Measurements from ENCODE around the gene OR4K17.
"Not testable (repeated sequence)": the region's sequence is repeated elsewhere in the genome, so short reads cannot be mapped to it uniquely, and the experiment has no call there.

The OR4K17 gene

GRCh38 chr14:20164462-20164861 lies 53.9 kb downstream of the OR4K17 start:
- H3K27ac ChIP-seq (replicated peaks) = no peak overlapping the region
- no peak for DNase-seq (ENCODE audit: low read depth in 1 of 2, low spot score in 1 of 2)
- no peak for TF ChIP-seq GABPA (IDR thresholded peaks at IDR 0.05; ENCODE audit: low read depth)
- no peak for TF ChIP-seq CTCF (IDR thresholded peaks at IDR 0.05; ENCODE audit: insufficient read depth, low read length)
- TF ChIP-seq SPI1 (IDR thresholded peaks at IDR 0.05; ENCODE audit: borderline replicate concordance, low read depth) = no peak
- no peak for TF ChIP-seq REST (IDR thresholded peaks at IDR 0.05; ENCODE audit: insufficient replicate concordance, low read depth)
- no peak for TF ChIP-seq POLR2AphosphoS5 (IDR thresholded peaks at IDR 0.05; ENCODE audit: low read depth)
- H3K27me3 ChIP-seq (ENCODE audit: insufficient read depth, poor library complexity, severe bottlenecking) = no peaks in the 10 kb centered on the region
- H3K4me3 ChIP-seq (replicated peaks; ENCODE audit: insufficient read depth, low read length) = no peak overlapping the region

DNA sequence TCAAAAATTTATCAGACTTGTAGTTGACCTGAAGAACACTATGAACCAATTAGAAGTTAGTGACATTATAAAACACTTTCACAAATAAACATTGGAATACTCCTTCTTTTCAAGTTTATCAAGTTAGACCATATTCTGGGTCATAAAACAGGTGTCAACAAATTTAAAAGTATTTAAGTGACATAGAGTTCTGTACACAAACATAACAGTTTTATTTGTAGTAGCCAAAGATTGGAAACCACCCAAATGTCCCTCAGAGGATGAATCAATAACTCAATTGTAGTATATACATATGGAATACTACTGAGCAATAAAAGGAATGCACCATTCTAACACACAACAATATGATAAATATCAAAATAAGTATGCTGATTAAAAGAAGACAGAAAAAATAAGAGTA lies 56.6 kb downstream of the OR4K17 start:
- no peak overlapping the region for H3K27ac ChIP-seq (replicated peaks)
- H3K27me3 ChIP-seq (ENCODE audit: insufficient read depth, poor library complexity, severe bottlenecking) = no peaks in the 10 kb centered on the region
- no peak overlapping the region for H3K4me3 ChIP-seq (replicated peaks; ENCODE audit: insufficient read depth, low read length)
- no peak for DNase-seq (ENCODE audit: low read depth in 1 of 2, low spot score in 1 of 2)
- no peak for TF ChIP-seq CTCF (IDR thresholded peaks at IDR 0.05; ENCODE audit: insufficient read depth, low read length)
- TF ChIP-seq SPI1 (IDR thresholded peaks at IDR 0.05; ENCODE audit: borderline replicate concordance, low read depth) = no peak
- TF ChIP-seq GABPA (IDR thresholded peaks at IDR 0.05; ENCODE audit: low read depth) = no peak
- TF ChIP-seq POLR2AphosphoS5 (IDR thresholded peaks at IDR 0.05; ENCODE audit: low read depth) = no peak
- TF ChIP-seq REST (IDR thresholded peaks at IDR 0.05; ENCODE audit: insufficient replicate concordance, low read depth) = no peak

DNA sequence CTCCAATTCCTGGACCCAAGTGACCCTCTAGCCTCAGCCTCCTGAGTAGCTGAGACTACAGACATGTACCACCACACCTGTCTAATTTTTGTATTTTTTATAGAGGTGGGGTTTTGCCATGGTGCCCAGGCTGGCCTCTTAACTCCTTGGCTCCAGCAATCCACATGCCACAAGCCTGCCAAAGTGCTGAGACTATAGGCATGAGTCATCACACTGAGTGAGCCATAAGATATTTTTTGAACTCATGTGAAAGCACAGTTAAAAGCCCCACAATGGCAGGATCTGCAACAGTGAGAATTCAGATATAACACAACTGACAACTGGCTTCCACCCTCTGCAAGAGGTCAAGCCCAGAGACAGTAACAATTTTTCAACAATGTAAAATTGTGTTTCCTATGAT lies 59.3 kb downstream of the OR4K17 start:
- not testable (repeated sequence) for H3K4me3 ChIP-seq (replicated peaks; ENCODE audit: insufficient read depth, low read length); H3K27ac ChIP-seq (replicated peaks); H3K27me3 ChIP-seq (ENCODE audit: insufficient read depth, poor library complexity, severe bottlenecking); DNase-seq (ENCODE audit: low read depth in 1 of 2, low spot score in 1 of 2)
